CD4-positive, CD25-positive, alpha-beta regulatory T cell (primary cell): ENCODE data around the gene SLC30A7. TPM values are rescaled to one million over a fixed set of nuclear protein-coding genes. Genes with fewer than 3 reads are reported as not detected.
A peak's percentile ranks its signal among the peaks of the same experiment; 100 is the strongest.

Experiments
- ATAC-seq, 2 donors: fragments of 150-1000 bp; cut with Tn5 transposase; one replicate each; pipeline ENCODE4 v1.10.0; 2021; ENCODE audit warnings: low read depth in 2 of 2, moderate number of reproducible peaks in 2 of 2, moderate library complexity in 1 of 2
- DNase-seq, 3 donors: peaks; one replicate each; pipeline versions ENCODE4 v3.0.0 to v3.0.0-alpha.2; 2012 to 2022; ENCODE audit warnings: mixed read lengths in 1 of 3
- H3K27ac ChIP-seq: one replicate; pipeline ENCODE4 v1.7.0; 2013; ENCODE audit warnings: mild to moderate bottlenecking, low read length; ENCODE audit not compliant: insufficient read depth, poor library complexity, severe bottlenecking
- H3K27me3 ChIP-seq: one replicate; pipeline ENCODE4 v1.7.0; 2013; ENCODE audit warnings: low read length; ENCODE audit not compliant: control insufficient read depth, insufficient read depth
- H3K36me3 ChIP-seq: one replicate; pipeline ENCODE4 v1.7.0; 2013; ENCODE audit warnings: mild to moderate bottlenecking, low read length, moderate library complexity; ENCODE audit not compliant: control insufficient read depth, insufficient read depth
- H3K4me1 ChIP-seq: 2 replicates; pipeline ENCODE4 v1.7.0; 2013; ENCODE audit warnings: mild to moderate bottlenecking, low read length; ENCODE audit not compliant: insufficient read depth, control insufficient read depth, poor library complexity, severe bottlenecking
- H3K4me3 ChIP-seq: one replicate; pipeline ENCODE4 v1.7.0; 2013; ENCODE audit warnings: low read depth, mild to moderate bottlenecking, low read length, moderate library complexity
- H3K9me3 ChIP-seq, 2 experiments: 1 replicate in 1 of 2; 2 replicates in 1 of 2; pipeline ENCODE4 v1.7.0; 2013; ENCODE audit warnings: low read length in 2 of 2, mild to moderate bottlenecking in 1 of 2, moderate library complexity in 1 of 2; ENCODE audit not compliant: control insufficient read depth in 2 of 2
- H3K27ac Mint-ChIP-seq, 3 donors: one replicate each; pipeline ENCODE4 v1.8.0; 2020 to 2022; ENCODE audit warnings: mild to moderate bottlenecking in 3 of 3, mixed read lengths in 3 of 3, moderate library complexity in 2 of 3
- H3K27me3 Mint-ChIP-seq: one replicate; pipeline ENCODE4 v1.8.0; 2022; ENCODE audit warnings: mild to moderate bottlenecking, mixed read lengths
- H3K36me3 Mint-ChIP-seq: one replicate; pipeline ENCODE4 v1.8.0; 2020; ENCODE audit warnings: mixed read lengths
- H3K4me1 Mint-ChIP-seq, 4 donors: one replicate each; pipeline ENCODE4 v1.8.0; 2020 to 2022; ENCODE audit warnings: mixed read lengths in 4 of 4, mild to moderate bottlenecking in 1 of 4
- H3K4me3 Mint-ChIP-seq, 4 donors: one replicate each; pipeline ENCODE4 v1.8.0; 2020 to 2022; ENCODE audit warnings: mild to moderate bottlenecking in 4 of 4, mixed read lengths in 4 of 4, moderate library complexity in 3 of 4
- H3K9me3 Mint-ChIP-seq, 7 donors: one replicate each; pipeline ENCODE4 v1.8.0; 2020 to 2022; ENCODE audit warnings: mixed read lengths in 7 of 7, mild to moderate bottlenecking in 3 of 7, moderate library complexity in 2 of 7
- polyA plus RNA-seq, 4 donors: library from polyadenylated mRNA; unstranded; fragments of 300-500 nt; fragmentation: Illumina TruSeq; gene quantifications; one replicate each; pipeline ENCODE4 v1.2.3, GENCODE V29; 2021
- total RNA-seq: library from RNA; stranded (reverse); gene quantifications from one replicate; pipeline ENCODE4 v1.2.3, GENCODE V29; 2022

The SLC30A7 gene
- total and polyA plus RNA-seq, 5 donors from 2014 or later, result 12.8 to 29.1 (median 14.5) TPM

DNA sequence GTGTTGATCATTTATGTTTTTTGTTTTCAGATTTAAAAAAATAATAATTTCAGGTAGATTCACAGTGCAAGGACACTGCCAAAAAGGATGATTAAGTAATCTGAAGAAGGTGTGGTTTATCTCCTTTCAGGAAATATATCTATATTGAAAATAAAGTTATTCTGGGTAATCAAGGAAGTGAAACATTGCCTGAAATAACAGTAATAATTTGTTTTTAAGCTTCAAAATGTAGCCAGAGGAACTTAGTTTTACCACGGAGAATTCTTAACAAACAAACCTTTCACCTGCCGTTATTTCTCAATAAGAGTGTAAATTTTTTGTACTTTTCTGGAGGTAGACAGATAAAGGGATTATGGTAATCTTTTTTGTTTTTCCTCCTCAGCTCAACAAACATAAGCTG, 132.6 kb downstream of the SLC30A7 start:
- no peak overlapping the region for H3K27ac ChIP-seq
- Mint-ChIP-seq H3K4me1 (peaks cover 33 to 73% (median 57%) of the 10 kb centered on the region in 4 donors), H3K4me3 (peak overlapping the region in 3 of 4 donors; percentile 42 to 98 (median 90)), H3K27me3 (no peaks in the 10 kb centered on the region), H3K36me3 (peaks cover 23% of the 10 kb centered on the region), H3K27ac (peak overlapping the region in 1 of 3 donors; percentile 52), H3K9me3 (peaks cover 0 to 5% (median 0%) of the 10 kb centered on the region in 7 donors)
- no peaks in the 10 kb centered on the region for H3K9me3 ChIP-seq
- DNase-seq, result peak in 1 of 3 donors; percentile 30
- no peaks in the 10 kb centered on the region for H3K36me3 ChIP-seq
- peaks cover 51% of the 10 kb centered on the region for H3K4me1 ChIP-seq
- no peak for ATAC-seq
- no peaks in the 10 kb centered on the region for H3K27me3 ChIP-seq
- H3K4me3 ChIP-seq, result peak overlapping the region; percentile 98

DNA sequence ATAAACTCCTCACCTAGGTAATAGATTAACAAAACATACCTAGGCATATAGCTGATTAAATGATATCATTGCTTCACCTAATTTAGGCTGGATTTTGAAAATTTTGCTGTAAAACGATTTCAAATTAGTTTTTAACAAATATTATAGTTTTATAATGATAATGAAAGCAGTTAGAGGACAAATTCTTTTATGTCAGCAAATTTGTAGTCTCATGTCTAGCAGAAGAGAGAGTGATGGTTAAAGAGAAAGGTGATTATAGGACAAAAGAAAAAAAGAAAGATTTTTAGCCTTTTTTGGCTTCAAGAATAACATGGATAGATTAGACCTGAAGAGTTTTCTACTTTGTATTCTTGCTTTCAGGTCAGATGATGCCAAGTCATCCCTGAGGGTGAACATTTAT, 133.3 kb downstream of the SLC30A7 start:
- peaks cover 50% of the 10 kb centered on the region for H3K4me1 ChIP-seq
- H3K36me3 ChIP-seq, result no peaks in the 10 kb centered on the region
- no peaks in the 10 kb centered on the region for H3K27me3 ChIP-seq
- Mint-ChIP-seq H3K36me3 (peaks cover 18% of the 10 kb centered on the region), H3K4me3 (peak overlapping the region in 2 of 4 donors; percentile 36 to 58), H3K9me3 (peaks cover 0 to 5% (median 0%) of the 10 kb centered on the region in 7 donors), H3K27ac (peak overlapping the region in 2 of 3 donors; percentile 52 to 88), H3K4me1 (peaks cover 33 to 72% (median 53%) of the 10 kb centered on the region in 4 donors), H3K27me3 (no peaks in the 10 kb centered on the region)
- no peak for ATAC-seq
- no peak overlapping the region for H3K27ac ChIP-seq
- peak overlapping the region; percentile 98 for H3K4me3 ChIP-seq
- no peaks in the 10 kb centered on the region for H3K9me3 ChIP-seq
- no peak for DNase-seq

DNA sequence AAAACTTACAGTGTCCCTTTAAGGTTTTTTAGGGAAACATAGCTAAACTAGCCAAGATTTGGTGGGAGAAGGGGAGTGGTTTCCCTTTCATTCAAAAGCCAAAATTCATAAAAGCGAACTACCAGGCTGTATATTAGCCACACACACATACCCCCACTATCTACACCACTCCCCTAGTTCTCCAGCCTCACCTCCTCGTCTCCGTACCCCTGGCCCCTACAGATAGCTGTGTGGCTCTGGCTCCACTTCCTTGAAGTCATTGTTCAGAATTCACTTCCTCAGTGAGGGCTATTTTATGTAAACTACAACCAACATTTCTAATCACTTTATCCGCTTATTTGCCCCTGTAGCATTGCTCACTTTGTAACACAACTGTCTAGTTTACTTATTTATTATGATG, 135.0 kb downstream of the SLC30A7 start:
- peaks cover 0 to 5% (median 0%) of the 10 kb centered on the region in 7 donors for H3K9me3 Mint-ChIP-seq
- peak overlapping the region in 1 of 3 donors; percentile 1 for H3K27ac Mint-ChIP-seq
- DNase-seq (no peak), ATAC-seq (no peak)
- H3K27me3 Mint-ChIP-seq, result no peaks in the 10 kb centered on the region
- H3K4me1 Mint-ChIP-seq, result peaks cover 28 to 78% (median 52%) of the 10 kb centered on the region in 4 donors
- H3K27ac ChIP-seq, result no peak overlapping the region
- H3K9me3 ChIP-seq, result no peaks in the 10 kb centered on the region
- peaks cover 38% of the 10 kb centered on the region for H3K4me1 ChIP-seq
- peak overlapping the region in 3 of 4 donors; percentile 3 to 44 (median 18) for H3K4me3 Mint-ChIP-seq
- no peaks in the 10 kb centered on the region for H3K27me3 ChIP-seq
- H3K36me3 ChIP-seq, result no peaks in the 10 kb centered on the region
- H3K36me3 Mint-ChIP-seq, result peaks cover 20% of the 10 kb centered on the region
- H3K4me3 ChIP-seq, result no peak overlapping the region

Other genes with a start within 250 kb of the SLC30A7 start
- not detected for gene VCAM1, start 176.3 kb upstream of the SLC30A7 start, total RNA-seq
- not detected for gene VCAM1, start 176.3 kb upstream of the SLC30A7 start, polyA plus RNA-seq
- 1.6 TPM for gene EXTL2, start 1.2 kb upstream of the SLC30A7 start, total RNA-seq
- gene EXTL2, start 1.2 kb upstream of the SLC30A7 start, polyA plus RNA-seq, result 1 to 10 TPM in 2 of 4 donors, under 1 TPM in 2; 0.91 to 2.7 (median 1.3) TPM
- gene DPH5, start 129.7 kb downstream of the SLC30A7 start, total RNA-seq, result 30.6 TPM
- gene DPH5, start 129.7 kb downstream of the SLC30A7 start, polyA plus RNA-seq, result 10 to 100 TPM; 31.8 to 49.8 (median 45.7) TPM